Spleen (tissue), 11 donors: Measurements from ENCODE around the gene AGER. TPM values are rescaled to one million over a fixed set of nuclear protein-coding genes. Genes with fewer than 3 reads are reported as not detected.

Experiments used
- DNase-seq: peaks from one replicate; pipeline ENCODE4 v3.0.0-alpha.2; 2020
- H3K27ac ChIP-seq, 8 donors: fragments of 200-600 bp; sonication (generic) in 7 of 8; 1 replicate in 4 of 8; 2 replicates in 4 of 8; pipeline versions ENCODE4 v1.5.0 to v1.8.0; 2016 to 2021; ENCODE audit warnings: inconsistent platforms in 4 of 8, mild to moderate bottlenecking in 4 of 8, moderate library complexity in 1 of 8
- H3K27me3 ChIP-seq, 7 donors: fragments of 200-600 bp; sonication (generic) in 6 of 7; replicated peaks in 1 of 7; 1 replicate in 4 of 7; 2 replicates in 3 of 7; pipeline versions ENCODE4 v1.5.0 to v1.8.0; 2016 to 2021; ENCODE audit warnings: inconsistent platforms in 3 of 7, mild to moderate bottlenecking in 1 of 7
- H3K36me3 ChIP-seq, 6 donors: fragments of 200-600 bp; sonication (generic) in 5 of 6; 1 replicate in 4 of 6; 2 replicates in 2 of 6; pipeline versions ENCODE4 v1.5.0 to v1.8.0; 2016 to 2021; ENCODE audit warnings: inconsistent platforms in 2 of 6
- H3K4me1 ChIP-seq, 6 donors: fragments of 200-600 bp; sonication (generic) in 5 of 6; 1 replicate in 3 of 6; 2 replicates in 3 of 6; pipeline versions ENCODE4 v1.5.0 to v1.8.0; 2016 to 2021; ENCODE audit warnings: inconsistent platforms in 3 of 6
- H3K4me3 ChIP-seq, 8 donors: fragments of 200-600 bp; sonication (generic) in 7 of 8; 1 replicate in 4 of 8; 2 replicates in 4 of 8; pipeline versions ENCODE4 v1.5.0 to v1.8.0; 2016 to 2021; ENCODE audit warnings: inconsistent platforms in 4 of 8, mild to moderate bottlenecking in 4 of 8, moderate library complexity in 2 of 8
- H3K9me3 ChIP-seq, 8 donors: fragments of 200-600 bp; sonication (generic) in 7 of 8; 1 replicate in 4 of 8; 2 replicates in 4 of 8; pipeline versions ENCODE4 v1.5.0 to v1.8.0; 2016 to 2021; ENCODE audit warnings: inconsistent platforms in 4 of 8
- CTCF ChIP-seq, 11 experiments: fragments of 200-600 bp in 7 of 11; fragments of 450-650 bp in 4 of 11; sonication (generic) in 4 of 11; IDR thresholded peaks in 8 of 11; conservative IDR thresholded peaks in 3 of 11; 1 replicate in 7 of 11; 2 replicates in 4 of 11; pipeline versions ENCODE4 v1.4.0 to v1.8.0; 2016 to 2021; ENCODE audit warnings: antibody characterized with exemption in 11 of 11, inconsistent platforms in 4 of 11, mild to moderate bottlenecking in 1 of 11
- POLR2A ChIP-seq, 3 donors: fragments of 450-650 bp; IDR thresholded peaks; one replicate each; pipeline ENCODE4 v1.5.1; 2017; ENCODE audit warnings: antibody characterized with exemption in 3 of 3, mild to moderate bottlenecking in 1 of 3
- POLR2AphosphoS5 ChIP-seq, 3 donors: sonication (generic); formaldehyde crosslinking; IDR thresholded peaks; one replicate each; pipeline ENCODE4 v1.5.1; 2017; ENCODE audit warnings: antibody characterized with exemption in 3 of 3
- WGBS, 5 donors: extraction: QIAGEN DNeasy Blood & Tissue Kit in 3 of 5; methylation state at CpG; one replicate each; pipeline versions ENCODE4 v1.1.5 to v1.1.7; 2013 to 2018; 5-methylcytosine and 5-hydroxymethylcytosine counted together
- intact Hi-C: fragments of 100-400 bp; cut with DNase I; formaldehyde crosslinking; loops from one replicate; pipeline ENCODE4 v1.15.0; 2023; ENCODE audit warnings: low total_unique reads
- polyA plus RNA-seq, 3 donors: library from polyadenylated mRNA; stranded (reverse); fragments of 200-250 nt; gene quantifications; one replicate each; pipeline ENCODE4 v1.2.1, GENCODE V29; 2013
- total RNA-seq, 7 donors: library from RNA; depleted of rRNA in 3 of 7; stranded (reverse); fragments of >200 nt in 3 of 7; fragmentation: NEBNext Ultra II Directional in 4 of 7; extraction: Animal tissue kit (Norgen Biotek cat#: 25700) in 4 of 7; gene quantifications; one replicate each; pipeline versions ENCODE4 v1.1.0 to v1.2.1, GENCODE V29; 2016 to 2021
- donor health status: healthy with polysubstance abuse.
- donor health status: DM: no; HTN: no; CAD: no; lungs with moderate emphysema.
- donor health status: DM: no; HTN: no; CAD: no.
- donor health status: Bipolar disorder and iron deficiency.
- donor health status: healthy.
- donor health status: DM: no; HTN: no; CAD: no.
- donor health status: DM: yes; HTN: yes; CAD: no.

The AGER gene
- total and polyA plus RNA-seq, 10 donors: 7.4 to 50.9 (median 23.2) TPM

GRCh38 chr6:32200711-32201475, 16.8 kb upstream of the AGER start:
- H3K36me3 ChIP-seq: no peaks in the 10 kb centered on the region
- no peaks in the 10 kb centered on the region for H3K9me3 ChIP-seq
- H3K27me3 ChIP-seq: peaks cover 0 to 3% (median 0%) of the 10 kb centered on the region in 7 donors
- TF ChIP-seq CTCF (IDR thresholded peaks at IDR 0.05 in 8 of 11, conservative IDR thresholded peaks at IDR 0.05 in 3 of 11): no peak
- TF ChIP-seq POLR2A (IDR thresholded peaks at IDR 0.05): no peak
- no peak for TF ChIP-seq POLR2AphosphoS5 (IDR thresholded peaks at IDR 0.05)
- intact Hi-C loops: no loop called here
- 87 to 97% (median 89%) methylated on average over 11 to 13 of the region's 13 CpGs for WGBS, 5 donors
- DNase-seq: no peak
- no peak overlapping the region for H3K4me3 ChIP-seq
- H3K27ac ChIP-seq: no peak overlapping the region
- peaks cover 7 to 15% (median 13%) of the 10 kb centered on the region in 6 donors for H3K4me1 ChIP-seq

GRCh38 chr6:32198866-32199265, 14.8 kb upstream of the AGER start:
- H3K4me1 ChIP-seq: peaks cover 20 to 31% (median 30%) of the 10 kb centered on the region in 6 donors
- H3K9me3 ChIP-seq: no peaks in the 10 kb centered on the region
- DNase-seq: peak; percentile 79
- TF ChIP-seq POLR2AphosphoS5 (IDR thresholded peaks at IDR 0.05) (no peak), CTCF (IDR thresholded peaks at IDR 0.05 in 8 of 11, conservative IDR thresholded peaks at IDR 0.05 in 3 of 11) (no peak), POLR2A (IDR thresholded peaks at IDR 0.05) (no peak)
- intact Hi-C loops: loop anchor here (10.0 kb wide), 1 partner anchor 74 kb away; the partner anchor contains the start of gene ATF6B
- H3K36me3 ChIP-seq: no peaks in the 10 kb centered on the region
- no peak overlapping the region for H3K27ac ChIP-seq
- H3K27me3 ChIP-seq: peaks cover 0 to 3% (median 0%) of the 10 kb centered on the region in 7 donors
- no peak overlapping the region for H3K4me3 ChIP-seq
- WGBS, 5 donors: 88 to 93% (median 91%) methylated on average over 17 of the region's 17 CpGs

- intact Hi-C loops: loop anchor here (10.0 kb wide), 1 partner anchor 74 kb away; the partner anchor contains the start of gene ATF6B
- Histone ChIP-seq H3K9me3 (no peaks in the 10 kb centered on the region), H3K27ac (peak overlapping the region in 2 of 8 donors; percentile 98 to 99), H3K4me1 (peaks cover 26 to 36% (median 35%) of the 10 kb centered on the region in 6 donors), H3K27me3 (peaks cover 0 to 3% (median 0%) of the 10 kb centered on the region in 7 donors), H3K4me3 (no peak overlapping the region), H3K36me3 (no peaks in the 10 kb centered on the region)
- WGBS, 5 donors: 79 to 88% (median 83%) methylated on average over 3 of the region's 3 CpGs
- TF ChIP-seq CTCF (IDR thresholded peaks at IDR 0.05 in 8 of 11, conservative IDR thresholded peaks at IDR 0.05 in 3 of 11): no peak
- TF ChIP-seq POLR2A (IDR thresholded peaks at IDR 0.05): no peak
- TF ChIP-seq POLR2AphosphoS5 (IDR thresholded peaks at IDR 0.05): no peak
- DNase-seq: no peak
Measured at GRCh38 chr6:32198345-32198696, 14.3 kb upstream of the AGER start.
